SU-DHL-6 (cell line): ENCODE data around the gene NSUN4.

Source experiments
- H2AFZ ChIP-seq: fragments of 200-600 bp; sonication (generic); 2 replicates; pipeline ENCODE4 v1.6.1; 2014; ENCODE audit warnings: low read depth, mild to moderate bottlenecking, moderate library complexity, mixed read lengths, antibody characterized with exemption, low read length; ENCODE audit not compliant: severe bottlenecking
- H3F3A ChIP-seq: fragments of 200-600 bp; shearing (Covaris generic); 2 replicates; pipeline ENCODE4 v1.6.0; 2016; ENCODE audit warnings: antibody characterized with exemption, mild to moderate bottlenecking; ENCODE audit not compliant: insufficient read depth
- H3K27ac ChIP-seq: fragments of 200-600 bp; sonication (generic); 2 replicates; pipeline ENCODE4 v1.5.1; 2016; ENCODE audit warnings: low read depth, mild to moderate bottlenecking, low read length, moderate library complexity, mixed read lengths
- H3K27me3 ChIP-seq: fragments of 200-600 bp; sonication (generic), shearing (Covaris generic); 2 replicates; pipeline ENCODE4 v1.6.0; 2014; ENCODE audit warnings: mild to moderate bottlenecking, low read length
- H3K36me3 ChIP-seq: fragments of 200-600 bp; sonication (generic); 2 replicates; pipeline ENCODE4 v1.6.1; 2014; ENCODE audit warnings: mild to moderate bottlenecking, low read length, mixed read lengths
- H3K4me2 ChIP-seq: fragments of 300-600, 200-600 bp; shearing (Covaris generic), sonication (generic); 2 replicates; pipeline ENCODE4 v1.6.0; 2014; ENCODE audit warnings: low read length, low read depth, mild to moderate bottlenecking; ENCODE audit not compliant: poor library complexity, severe bottlenecking
- H3K4me3 ChIP-seq: fragments of 200-600 bp; sonication (generic); 2 replicates; pipeline ENCODE4 v1.5.1; 2014; ENCODE audit warnings: antibody characterized with exemption, low read length, mild to moderate bottlenecking, mixed read lengths; ENCODE audit not compliant: insufficient read depth, poor library complexity, severe bottlenecking
- H3K79me2 ChIP-seq: fragments of 200-600 bp; sonication (generic); 2 replicates; pipeline ENCODE4 v1.6.1; 2014; ENCODE audit warnings: mild to moderate bottlenecking, low read length, moderate library complexity; ENCODE audit not compliant: insufficient read depth
- H3K9ac ChIP-seq: fragments of 200-600 bp; sonication (generic); 2 replicates; pipeline ENCODE4 v1.7.0; 2014; ENCODE audit warnings: mild to moderate bottlenecking, low read length
- H3K9me2 ChIP-seq: fragments of 200-600 bp; sonication (generic); replicated peaks from 2 replicates; pipeline ENCODE4 v1.6.1; 2014; ENCODE audit warnings: low read length; ENCODE audit not compliant: insufficient read depth
- H3K9me3 ChIP-seq: fragments of 200-600 bp; sonication (generic); 2 replicates; pipeline ENCODE4 v1.6.1; 2014; ENCODE audit warnings: low read length, mixed read lengths; ENCODE audit not compliant: insufficient read depth
- H4K20me1 ChIP-seq: fragments of 200-600 bp; sonication (generic); 2 replicates; pipeline ENCODE4 v1.6.1; 2014; ENCODE audit warnings: low read depth, mild to moderate bottlenecking, antibody characterized with exemption, low read length, moderate library complexity, mixed read lengths
- EZH2phosphoT487 ChIP-seq: fragments of 200-600 bp; sonication (generic), shearing (Covaris generic); conservative IDR thresholded peaks from 2 replicates; pipeline ENCODE4 v1.6.1; 2018; ENCODE audit warnings: mild to moderate bottlenecking, antibody characterized with exemption, low read length, moderate library complexity, mixed read lengths
- TF ChIP-seq, protein P1 (sequence below): fragments of 200-600 bp; sonication (generic); IDR thresholded peaks from one replicate; pipeline ENCODE4 v1.5.1; 2017; ENCODE audit warnings: antibody characterized with exemption, mild to moderate bottlenecking, low read length, moderate library complexity; ENCODE audit not compliant: insufficient read depth, poor library complexity, severe bottlenecking

The NSUN4 gene

DNA sequence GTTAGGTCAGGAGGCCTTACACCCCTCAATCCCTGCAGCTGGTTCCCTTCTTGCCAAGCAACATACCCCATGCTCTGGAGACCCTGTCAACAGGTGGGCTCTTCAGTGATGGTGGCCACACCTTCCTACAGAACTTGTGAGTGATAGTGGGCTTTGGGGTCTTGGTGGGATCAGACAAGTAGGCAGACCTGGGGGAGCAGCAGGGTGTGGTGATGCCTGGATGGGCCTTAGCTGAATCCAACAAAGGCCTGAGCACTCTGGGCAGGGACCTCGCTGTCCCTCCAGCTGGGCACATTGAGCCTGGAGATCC lies 68.4 kb downstream of the NSUN4 start:
- TF ChIP-seq, protein P1, sequence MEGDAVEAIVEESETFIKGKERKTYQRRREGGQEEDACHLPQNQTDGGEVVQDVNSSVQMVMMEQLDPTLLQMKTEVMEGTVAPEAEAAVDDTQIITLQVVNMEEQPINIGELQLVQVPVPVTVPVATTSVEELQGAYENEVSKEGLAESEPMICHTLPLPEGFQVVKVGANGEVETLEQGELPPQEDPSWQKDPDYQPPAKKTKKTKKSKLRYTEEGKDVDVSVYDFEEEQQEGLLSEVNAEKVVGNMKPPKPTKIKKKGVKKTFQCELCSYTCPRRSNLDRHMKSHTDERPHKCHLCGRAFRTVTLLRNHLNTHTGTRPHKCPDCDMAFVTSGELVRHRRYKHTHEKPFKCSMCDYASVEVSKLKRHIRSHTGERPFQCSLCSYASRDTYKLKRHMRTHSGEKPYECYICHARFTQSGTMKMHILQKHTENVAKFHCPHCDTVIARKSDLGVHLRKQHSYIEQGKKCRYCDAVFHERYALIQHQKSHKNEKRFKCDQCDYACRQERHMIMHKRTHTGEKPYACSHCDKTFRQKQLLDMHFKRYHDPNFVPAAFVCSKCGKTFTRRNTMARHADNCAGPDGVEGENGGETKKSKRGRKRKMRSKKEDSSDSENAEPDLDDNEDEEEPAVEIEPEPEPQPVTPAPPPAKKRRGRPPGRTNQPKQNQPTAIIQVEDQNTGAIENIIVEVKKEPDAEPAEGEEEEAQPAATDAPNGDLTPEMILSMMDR, result no peak
- no peak for TF ChIP-seq EZH2phosphoT487
- no peaks in the 10 kb centered on the region for H3F3A ChIP-seq
- H3K9me2 ChIP-seq, result no peaks in the 10 kb centered on the region
- H4K20me1 ChIP-seq, result no peaks in the 10 kb centered on the region
- no peak overlapping the region for H3K9ac ChIP-seq
- H3K4me3 ChIP-seq, result no peak overlapping the region
- no peaks in the 10 kb centered on the region for H3K9me3 ChIP-seq
- no peak overlapping the region for H2AFZ ChIP-seq
- H3K27me3 ChIP-seq, result no peaks in the 10 kb centered on the region
- H3K79me2 ChIP-seq, result no peaks in the 10 kb centered on the region
- no peaks in the 10 kb centered on the region for H3K36me3 ChIP-seq
- H3K4me2 ChIP-seq, result no peak overlapping the region
- H3K27ac ChIP-seq, result no peak overlapping the region

DNA sequence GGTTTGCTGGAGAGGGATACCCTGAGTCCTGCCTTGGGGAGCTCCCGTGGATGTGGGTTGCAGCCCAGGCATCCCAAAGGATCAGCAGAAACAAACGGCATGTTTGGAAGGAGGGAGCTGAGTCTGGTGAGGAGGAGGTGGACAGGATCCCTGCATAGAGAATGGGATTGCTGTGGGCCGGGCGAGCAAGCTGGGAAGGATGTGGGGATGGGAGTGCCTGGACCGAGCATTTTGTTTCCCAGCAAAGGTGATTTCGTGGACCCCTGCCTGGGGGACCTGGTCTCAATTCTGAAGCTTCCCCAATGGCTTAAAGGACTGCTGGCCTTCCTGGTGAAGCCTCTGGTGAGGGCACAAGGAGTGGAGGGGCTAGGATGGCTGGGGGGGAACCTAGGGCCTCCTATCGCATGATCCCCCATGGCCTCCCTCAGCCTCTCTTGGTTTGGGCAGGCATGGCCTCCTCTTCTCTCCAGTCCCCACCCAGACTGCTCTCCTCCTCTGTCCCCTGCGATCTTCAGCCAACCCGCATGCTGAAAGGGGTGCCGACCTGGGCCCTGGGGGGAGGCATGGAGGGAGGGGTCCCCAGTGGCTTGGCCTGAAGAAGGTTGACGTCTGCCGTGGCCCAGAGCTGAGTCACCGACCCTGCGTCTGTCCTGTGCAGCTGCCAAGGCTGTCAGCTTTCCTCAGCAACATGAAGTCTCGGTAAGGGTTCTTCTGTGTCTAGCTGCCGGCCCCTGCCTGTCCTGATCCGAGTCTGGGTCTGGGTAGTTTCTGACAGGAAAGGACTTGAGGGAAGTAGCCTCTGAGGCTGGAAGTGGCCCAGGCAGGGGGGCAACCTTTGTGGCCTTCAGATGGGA lies 69.8 kb downstream of the NSUN4 start:
- no peaks in the 10 kb centered on the region for H3K36me3 ChIP-seq
- H2AFZ ChIP-seq, result no peak overlapping the region
- H3K9me2 ChIP-seq, result no peaks in the 10 kb centered on the region
- no peak overlapping the region for H3K9ac ChIP-seq
- TF ChIP-seq, protein P1, result no peak
- no peak for TF ChIP-seq EZH2phosphoT487
- H3K4me2 ChIP-seq, result no peak overlapping the region
- H3K27ac ChIP-seq, result no peak overlapping the region
- H3K9me3 ChIP-seq, result no peaks in the 10 kb centered on the region
- H4K20me1 ChIP-seq, result no peaks in the 10 kb centered on the region
- no peaks in the 10 kb centered on the region for H3K27me3 ChIP-seq
- no peak overlapping the region for H3K4me3 ChIP-seq
- no peaks in the 10 kb centered on the region for H3F3A ChIP-seq
- H3K79me2 ChIP-seq, result no peaks in the 10 kb centered on the region

DNA sequence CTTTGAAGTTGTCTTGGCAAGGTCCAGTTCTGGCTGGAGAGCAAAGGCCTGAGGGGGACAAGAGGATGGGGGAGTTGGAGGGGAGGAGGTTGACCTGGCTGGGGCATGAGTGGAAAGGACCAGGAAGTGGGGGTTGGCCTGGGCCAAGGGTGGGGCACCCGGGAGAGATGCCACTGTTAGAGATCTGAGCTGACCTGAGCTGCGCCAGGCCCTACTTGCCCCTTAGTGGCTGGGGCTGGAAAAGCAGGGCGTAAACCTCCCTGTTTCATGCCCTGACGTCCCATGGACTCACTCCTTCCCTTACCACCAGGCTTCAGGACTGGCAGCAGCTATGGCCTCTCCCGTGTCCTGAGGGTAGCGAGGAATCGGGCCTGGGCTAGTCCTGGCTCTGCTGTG lies 70.4 kb downstream of the NSUN4 start:
- TF ChIP-seq EZH2phosphoT487, result no peak
- TF ChIP-seq, protein P1, result no peak
- H3K9me2 ChIP-seq, result no peaks in the 10 kb centered on the region
- H3K9ac ChIP-seq, result no peak overlapping the region
- H3K27me3 ChIP-seq, result no peaks in the 10 kb centered on the region
- H2AFZ ChIP-seq, result no peak overlapping the region
- no peaks in the 10 kb centered on the region for H3F3A ChIP-seq
- no peak overlapping the region for H3K4me2 ChIP-seq
- no peaks in the 10 kb centered on the region for H3K9me3 ChIP-seq
- H3K27ac ChIP-seq, result no peak overlapping the region
- no peak overlapping the region for H3K4me3 ChIP-seq
- no peaks in the 10 kb centered on the region for H4K20me1 ChIP-seq
- H3K36me3 ChIP-seq, result no peaks in the 10 kb centered on the region
- H3K79me2 ChIP-seq, result no peaks in the 10 kb centered on the region
